ENCODE measurements around the gene NLRP7. TPM values are rescaled to one million over a fixed set of nuclear protein-coding genes. Genes with fewer than 3 reads are reported as not detected.

The NLRP7 gene
- total and polyA plus RNA-seq, 2 donors (not counting 3 experiments of a cell fraction or from before 2014, with no cell fraction given): not detected

GRCh38 chr19:54888239-54888638 lies 59.1 kb downstream of the NLRP7 start:
- Histone ChIP-seq H3K4me3 (replicated peaks in 1 of 3; ENCODE audit: insufficient read depth in 1 of 3, low read depth in 1 of 3, low read length in 3 of 3) (no peak overlapping the region), H3K79me2 (ENCODE audit: control insufficient read depth, insufficient read depth, low read length) (no peaks in the 10 kb centered on the region), H3K9ac (replicated peaks; ENCODE audit: extremely low read depth, insufficient read depth, low read length) (no peak overlapping the region), H2AFZ (ENCODE audit: low read depth, low read length) (no peak overlapping the region), H4K20me1 (replicated peaks; ENCODE audit: control insufficient read depth, extremely low read depth, insufficient read depth, low read length) (no peaks in the 10 kb centered on the region), H3K36me3 (ENCODE audit: control insufficient read depth in 2 of 2, extremely low read depth in 1 of 2, insufficient read depth in 2 of 2, low read length in 2 of 2) (no peaks in the 10 kb centered on the region), H3K27me3 (ENCODE audit: control insufficient read depth in 2 of 2, insufficient read depth in 2 of 2, low read length in 2 of 2) (no peaks in the 10 kb centered on the region), H3K9me3 (replicated peaks; ENCODE audit: control insufficient read depth, insufficient read depth, low read length) (no peaks in the 10 kb centered on the region), H3K4me2 (ENCODE audit: insufficient read depth, low read length) (no peak overlapping the region), H3K9me1 (replicated peaks; ENCODE audit: control insufficient read depth, extremely low read depth, insufficient read depth, low read length) (no peaks in the 10 kb centered on the region), H3K27ac (ENCODE audit: insufficient read depth, low read depth, low read length) (no peak overlapping the region), H3K4me1 (ENCODE audit: control insufficient read depth, extremely low read depth, insufficient read depth, low read length) (no peaks in the 10 kb centered on the region)
- POLR2A ChIA-PET: no interaction called here
- TF ChIP-seq, protein P1, sequence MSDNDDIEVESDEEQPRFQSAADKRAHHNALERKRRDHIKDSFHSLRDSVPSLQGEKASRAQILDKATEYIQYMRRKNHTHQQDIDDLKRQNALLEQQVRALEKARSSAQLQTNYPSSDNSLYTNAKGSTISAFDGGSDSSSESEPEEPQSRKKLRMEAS (IDR thresholded peaks at IDR 0.05; ENCODE audit: insufficient read depth, insufficient read length): no peak
- TF ChIP-seq POLR2A (IDR thresholded peaks at IDR 0.05; ENCODE audit: low read depth, low read length) (no peak), POLR2AphosphoS5 (IDR thresholded peaks at IDR 0.05; ENCODE audit: insufficient read depth, low read depth, low read length) (no peak), EZH2 (IDR thresholded peaks at IDR 0.05; ENCODE audit: borderline replicate concordance, low read depth, low read length, severe bottlenecking) (no peak), FOS (IDR thresholded peaks at IDR 0.05; ENCODE audit: borderline replicate concordance, insufficient read depth, low read length) (no peak), MYC (IDR thresholded peaks at IDR 0.05; ENCODE audit: low read depth, low read length) (no peak), GATA2 (IDR thresholded peaks at IDR 0.05; ENCODE audit: insufficient read depth, insufficient read length, low read depth, low read length) (no peak), JUN (IDR thresholded peaks at IDR 0.05; ENCODE audit: borderline replicate concordance, insufficient read depth, insufficient read length, low read depth) (no peak)
- TF ChIP-seq, protein P2, sequence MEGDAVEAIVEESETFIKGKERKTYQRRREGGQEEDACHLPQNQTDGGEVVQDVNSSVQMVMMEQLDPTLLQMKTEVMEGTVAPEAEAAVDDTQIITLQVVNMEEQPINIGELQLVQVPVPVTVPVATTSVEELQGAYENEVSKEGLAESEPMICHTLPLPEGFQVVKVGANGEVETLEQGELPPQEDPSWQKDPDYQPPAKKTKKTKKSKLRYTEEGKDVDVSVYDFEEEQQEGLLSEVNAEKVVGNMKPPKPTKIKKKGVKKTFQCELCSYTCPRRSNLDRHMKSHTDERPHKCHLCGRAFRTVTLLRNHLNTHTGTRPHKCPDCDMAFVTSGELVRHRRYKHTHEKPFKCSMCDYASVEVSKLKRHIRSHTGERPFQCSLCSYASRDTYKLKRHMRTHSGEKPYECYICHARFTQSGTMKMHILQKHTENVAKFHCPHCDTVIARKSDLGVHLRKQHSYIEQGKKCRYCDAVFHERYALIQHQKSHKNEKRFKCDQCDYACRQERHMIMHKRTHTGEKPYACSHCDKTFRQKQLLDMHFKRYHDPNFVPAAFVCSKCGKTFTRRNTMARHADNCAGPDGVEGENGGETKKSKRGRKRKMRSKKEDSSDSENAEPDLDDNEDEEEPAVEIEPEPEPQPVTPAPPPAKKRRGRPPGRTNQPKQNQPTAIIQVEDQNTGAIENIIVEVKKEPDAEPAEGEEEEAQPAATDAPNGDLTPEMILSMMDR (IDR thresholded peaks at IDR 0.05; ENCODE audit: extremely low read depth in 1 of 2, insufficient read depth in 1 of 2, low read depth in 1 of 2, low read length in 2 of 2): no peak
- FAIRE-seq (no peak), DNase-seq (ENCODE audit: low read depth, low spot score) (no peak)
- CTCF ChIA-PET: no interaction called here
- intact Hi-C loops (cut with micrococcal nuclease): no loop called here
- dilution Hi-C loops (cut with MboI; ENCODE audit: extremely low pct_ligation_motif_present, low sequenced_read_pairs): no loop called here
- no TSS peak for BruUV-seq (replicated peaks)
